CD4-positive, alpha-beta T cell treated with Interleukin-17A for 4 hours (primary cell): ENCODE results near the gene GLB1L3.

Experiments used
- DNase-seq: peaks from one replicate; pipeline ENCODE4 v3.0.0-alpha.2; 2020; ENCODE audit warnings: mixed read lengths

GLB1L3 gene

DNA sequence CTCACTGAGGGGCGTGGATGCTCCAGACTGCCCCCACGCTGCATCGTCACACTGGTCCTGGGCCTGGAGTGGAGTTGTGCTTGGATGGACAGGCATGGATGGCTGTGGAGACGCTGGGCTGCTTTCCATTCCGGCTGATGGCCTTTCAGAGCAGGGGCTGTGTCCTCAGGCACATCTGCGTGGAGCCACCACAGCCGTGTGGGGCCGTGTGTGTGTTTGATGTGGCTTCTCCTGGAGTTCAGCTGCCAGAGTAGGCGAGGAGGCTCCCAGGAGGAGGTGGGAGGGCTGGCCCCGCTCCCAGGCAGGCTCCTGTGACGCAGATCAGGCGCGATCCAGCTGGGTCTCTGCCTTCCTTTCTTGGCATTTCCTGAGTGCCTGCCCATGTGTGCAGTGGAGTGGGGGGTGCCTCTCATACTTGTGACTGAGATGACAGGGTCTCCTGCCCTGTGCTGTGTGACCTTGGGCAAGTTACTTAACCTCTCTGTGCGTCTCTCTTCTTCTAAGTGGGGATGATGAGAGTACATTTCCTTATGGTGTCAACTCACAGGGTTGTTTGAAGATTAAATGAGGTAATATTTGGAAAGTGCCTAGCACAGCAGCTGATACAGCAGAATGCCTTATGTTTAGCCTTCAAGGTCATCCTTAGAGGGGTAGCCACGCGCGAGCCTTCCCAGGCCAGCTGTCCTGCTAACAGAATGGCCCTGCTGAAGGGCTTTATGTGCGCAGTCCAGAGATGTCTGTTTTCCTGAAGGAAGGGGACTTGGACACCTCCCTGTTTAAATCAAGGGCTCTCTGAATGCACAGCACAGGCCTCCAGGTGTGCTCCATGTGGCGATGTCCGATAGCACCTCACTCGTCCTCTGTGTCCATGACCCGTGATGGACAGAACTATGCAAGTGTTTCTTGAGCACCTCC lies 89.1 kb downstream of the GLB1L3 start:
- DNase-seq = no peak

DNA sequence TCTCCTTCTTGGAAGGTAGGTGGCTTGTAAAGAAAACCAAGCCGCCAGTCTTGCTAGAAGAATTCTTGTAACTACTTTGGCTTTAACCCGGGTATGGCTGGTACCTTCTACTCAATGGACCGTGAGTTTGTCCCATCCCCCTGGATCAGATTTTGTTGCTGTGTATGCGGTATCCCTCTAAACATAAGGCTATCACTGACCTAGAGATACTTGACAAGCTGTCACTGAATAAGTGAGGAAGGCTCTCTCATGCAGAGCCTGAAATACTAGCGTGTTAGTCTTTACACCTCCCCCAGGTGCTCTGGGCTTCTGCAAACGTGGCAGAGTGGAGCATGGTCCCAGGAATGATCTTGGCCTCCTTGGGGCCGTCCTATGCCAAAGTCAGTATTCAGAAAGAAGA lies 90.1 kb downstream of the GLB1L3 start:
- no peak for DNase-seq

GRCh38 chr11:134367781-134368180 lies 91.6 kb downstream of the GLB1L3 start:
- no peak for DNase-seq
